Measurements from ENCODE around the gene GTSE1.

Gene GTSE1

DNA sequence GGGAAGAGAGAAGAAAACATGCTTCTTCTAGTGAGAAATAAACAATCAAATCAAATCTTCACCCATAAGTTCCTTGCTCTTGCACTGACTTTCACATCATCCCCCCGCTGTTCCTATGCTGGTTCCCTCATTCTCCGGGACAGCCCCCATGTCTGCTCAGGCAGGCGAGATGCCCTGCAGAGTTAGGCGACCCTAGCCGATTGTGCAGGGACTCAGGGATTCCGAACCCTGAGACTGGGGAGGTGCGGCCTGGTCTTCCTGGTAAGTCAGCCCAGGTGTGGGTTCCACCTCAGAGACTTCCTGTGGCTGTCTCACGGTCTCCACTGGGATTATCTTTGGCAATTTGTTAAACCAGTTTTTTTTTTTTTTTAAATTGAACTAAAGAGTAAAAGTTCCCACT is 22.3 kb upstream of the GTSE1 start:
- DNase-seq = no peak

DNA sequence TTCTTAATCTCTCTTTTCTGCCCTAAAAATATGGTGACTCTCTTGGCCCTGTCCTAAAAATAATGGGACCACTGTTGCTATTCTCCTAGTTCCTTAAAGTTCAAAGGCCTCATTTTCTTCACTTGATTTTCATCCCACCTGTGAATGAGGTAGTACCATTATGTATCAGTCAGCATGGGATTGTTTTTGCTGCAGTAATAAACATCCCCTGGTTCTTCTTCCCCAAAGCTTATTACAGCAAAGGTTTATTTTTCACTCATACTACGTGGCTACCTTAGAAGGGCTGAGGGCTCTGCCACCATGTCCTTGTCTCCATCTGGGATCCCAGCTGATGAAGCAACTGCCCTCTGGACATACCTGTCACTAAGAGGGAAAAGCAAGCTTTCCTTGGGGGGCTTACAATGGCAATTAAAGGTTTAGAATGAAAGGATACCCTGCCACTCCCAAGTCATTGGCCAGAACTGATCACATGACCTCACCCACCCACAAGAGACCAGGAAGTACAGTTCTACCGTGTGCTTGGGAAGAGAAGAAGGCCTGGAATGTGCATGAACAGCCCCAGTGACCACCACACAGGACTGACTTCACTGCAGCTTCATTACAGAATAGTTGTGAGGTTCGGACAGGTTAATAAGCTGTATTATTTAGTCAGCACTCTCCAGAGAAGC is 21.1 kb upstream of the GTSE1 start:
- no peak for DNase-seq

DNA sequence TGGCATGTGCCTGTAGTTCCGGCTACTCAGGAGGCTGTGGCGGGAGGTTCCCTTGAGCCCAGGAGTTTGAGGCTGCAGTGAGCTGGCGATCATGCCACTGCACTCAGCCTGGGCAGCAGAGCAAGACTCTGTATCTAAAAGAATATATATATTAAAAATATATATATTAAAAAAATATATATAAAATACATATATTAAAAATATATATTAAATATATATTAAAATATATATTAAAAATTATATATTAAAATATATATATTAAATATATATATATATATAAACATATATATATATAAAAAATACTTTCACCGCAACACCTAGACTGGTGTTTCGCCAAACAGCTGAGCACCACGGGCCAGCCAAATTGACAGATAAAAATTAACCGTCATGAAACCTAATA is 20.1 kb upstream of the GTSE1 start:
- DNase-seq = no peak

DNA sequence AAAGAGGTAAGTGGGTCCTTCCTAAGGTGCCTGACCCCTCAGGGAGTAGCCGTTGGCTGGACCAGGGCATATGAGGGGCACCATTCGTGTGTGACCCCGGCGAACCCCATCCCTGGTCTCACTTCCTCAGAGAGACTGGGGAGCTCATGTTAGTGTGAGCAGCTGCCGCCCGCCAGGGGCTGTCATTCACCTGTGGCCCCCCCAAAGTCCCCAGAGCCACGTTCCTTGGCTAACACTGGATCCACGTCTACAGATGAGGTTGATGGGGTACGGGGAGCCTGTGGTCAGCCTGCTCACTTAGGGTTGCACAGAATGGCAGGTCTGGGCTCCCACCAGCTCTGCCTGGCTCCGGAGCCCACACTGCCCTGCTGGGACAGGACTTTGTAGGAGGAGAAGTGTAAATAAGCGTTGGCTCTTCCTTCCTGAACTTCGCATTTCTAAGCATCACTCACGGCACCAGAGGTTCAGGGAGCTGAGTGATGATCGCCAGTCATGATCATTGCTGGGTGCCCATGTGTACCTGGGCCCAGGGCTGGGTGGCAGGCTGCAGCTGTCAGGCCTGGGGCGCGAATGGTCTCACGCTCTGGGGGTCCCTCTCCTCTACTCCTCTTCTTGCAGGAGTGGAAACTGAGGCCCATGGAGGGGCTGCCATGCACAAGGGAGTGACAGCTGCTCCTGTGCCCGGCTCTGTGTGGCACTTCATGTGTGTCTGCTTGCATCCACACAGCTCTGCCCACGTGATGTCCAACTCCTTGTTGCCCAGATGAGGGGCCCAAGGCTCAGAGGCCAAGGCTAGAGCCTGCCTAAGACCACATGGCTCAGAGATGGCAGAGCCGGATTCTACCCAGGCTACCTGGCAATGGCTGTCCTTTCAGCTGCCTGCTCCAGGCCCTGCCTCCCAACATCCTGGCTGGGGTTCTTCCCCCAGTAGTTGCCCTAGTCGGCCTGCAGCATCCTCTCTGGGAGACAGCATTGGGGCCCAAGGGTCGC is 17.7 kb upstream of the GTSE1 start:
- DNase-seq = no peak

DNA sequence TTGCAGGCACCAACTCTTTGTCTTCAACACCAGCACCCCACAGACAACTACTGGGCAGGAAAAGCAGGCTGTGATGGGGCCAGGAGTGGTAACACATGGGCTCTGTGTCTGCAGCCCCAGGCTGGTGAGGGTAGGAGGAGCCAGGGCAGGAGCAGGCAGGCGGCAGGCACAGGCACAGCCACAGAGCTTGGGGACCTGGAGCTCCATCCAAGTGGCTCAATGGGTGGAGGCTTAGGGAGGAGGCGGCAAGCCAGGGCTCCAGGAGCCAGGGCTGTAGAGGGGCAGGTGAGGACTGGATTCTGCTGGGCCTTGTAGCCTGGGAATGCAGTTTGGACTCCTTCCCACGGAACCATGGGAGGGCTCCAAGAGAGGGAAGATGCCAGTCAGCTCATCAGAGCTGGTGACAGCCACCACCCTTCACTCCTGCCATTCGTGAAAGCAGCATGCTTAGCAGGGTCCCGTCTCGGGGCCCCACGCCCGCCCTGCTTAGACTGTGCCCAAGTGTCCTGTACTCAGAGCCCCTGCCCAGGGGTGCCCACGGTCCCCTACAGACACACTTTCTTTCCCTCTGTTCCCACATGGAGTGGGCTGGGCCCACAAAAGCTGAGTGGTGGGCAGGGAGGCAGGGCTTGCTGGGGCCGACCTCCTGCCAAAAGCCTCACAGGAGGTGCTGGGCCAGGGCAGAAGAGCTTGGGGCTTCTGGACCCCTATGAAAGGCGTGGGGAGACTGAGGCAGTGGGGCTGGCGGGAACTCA is 16.4 kb upstream of the GTSE1 start:
- no peak for DNase-seq

DNA sequence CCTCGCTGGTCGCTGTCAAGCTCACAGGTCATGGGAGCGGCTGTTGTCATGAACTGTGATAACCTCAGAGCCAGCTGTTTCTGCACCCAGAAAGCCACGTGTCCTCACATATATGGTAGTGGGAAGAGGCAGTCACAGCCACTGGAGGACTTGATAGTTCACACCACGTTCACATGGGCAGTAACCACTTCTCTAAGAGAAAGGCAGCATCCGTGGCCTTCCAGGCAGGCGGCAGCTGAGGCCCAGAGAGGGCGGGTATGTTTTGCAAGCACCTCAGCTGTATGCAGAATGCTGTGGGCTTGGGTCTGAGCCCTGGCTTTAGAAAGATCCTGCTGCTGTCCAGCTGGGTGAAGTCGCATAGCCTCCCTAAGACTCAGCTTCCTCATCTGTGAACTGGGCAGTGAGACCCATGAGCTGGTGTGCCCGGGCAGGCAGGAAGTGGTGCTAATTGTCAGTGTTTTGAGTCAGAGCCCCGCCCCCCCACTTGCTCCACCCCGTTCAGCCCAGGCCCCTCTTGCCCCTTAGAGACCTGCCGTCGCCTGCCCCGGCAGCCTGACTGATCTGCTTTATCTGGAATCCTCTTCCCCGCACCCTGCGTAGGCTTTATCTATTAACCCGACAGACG is 15.6 kb upstream of the GTSE1 start:
- no peak for DNase-seq

DNA sequence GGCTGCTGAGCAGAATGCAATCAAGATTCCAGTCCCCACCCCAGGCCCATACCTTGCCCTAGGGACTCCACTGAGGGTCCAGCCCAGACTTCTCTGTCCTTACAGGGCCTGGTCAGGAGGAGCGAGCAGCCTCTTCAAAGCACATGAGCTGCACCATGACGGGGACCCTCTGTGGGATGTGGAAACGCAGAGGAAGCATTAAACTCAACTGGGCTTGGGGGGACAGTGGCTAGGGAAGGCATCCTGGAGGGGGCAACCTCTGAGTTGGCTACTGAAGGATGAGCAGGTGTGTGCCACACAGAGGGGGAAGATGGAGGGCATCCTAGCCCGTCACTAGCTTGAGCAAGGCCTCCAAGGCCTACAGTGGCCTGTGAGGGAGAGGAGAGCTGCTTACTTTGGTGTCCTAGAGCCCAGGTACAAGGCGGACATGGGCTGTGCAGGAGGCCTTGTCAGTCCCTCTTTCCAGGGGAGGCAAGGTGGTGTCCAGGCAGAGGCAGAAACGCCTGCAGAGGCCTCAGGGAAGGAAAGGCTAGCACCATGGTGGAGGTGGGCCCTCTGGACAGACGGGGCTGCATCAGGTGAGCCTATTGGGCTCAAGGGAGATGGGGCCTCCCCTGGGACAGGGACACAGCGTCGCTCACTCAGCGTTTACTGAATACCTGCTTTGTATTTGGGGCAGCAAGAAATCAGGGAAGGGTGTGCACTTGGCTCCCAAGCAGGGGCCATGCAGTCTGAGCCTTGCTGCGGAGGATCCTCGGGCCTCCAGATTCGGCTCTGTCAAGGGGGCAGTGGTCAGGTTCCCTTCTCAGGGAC is 14.6 kb upstream of the GTSE1 start:
- DNase-seq = no peak

DNA sequence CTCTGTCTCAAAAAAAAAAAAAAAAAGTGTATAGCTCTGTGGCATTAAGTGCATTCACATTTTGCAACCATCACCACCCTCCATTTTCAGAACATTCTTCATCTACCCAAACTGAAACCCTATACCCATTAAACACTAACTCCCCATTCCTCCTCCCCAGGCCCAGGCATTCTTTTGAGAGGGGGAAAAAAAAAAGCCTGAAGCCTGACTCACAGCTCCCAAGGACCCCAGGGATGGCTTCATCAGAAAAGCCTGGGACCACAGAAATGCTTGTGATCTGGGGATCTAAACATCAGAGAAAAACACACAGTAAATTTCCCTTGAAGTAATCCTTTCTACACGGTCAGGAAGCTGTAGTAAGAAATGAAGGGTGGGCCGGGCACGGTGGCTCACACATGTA is 10.7 kb upstream of the GTSE1 start:
- DNase-seq = no peak

DNA sequence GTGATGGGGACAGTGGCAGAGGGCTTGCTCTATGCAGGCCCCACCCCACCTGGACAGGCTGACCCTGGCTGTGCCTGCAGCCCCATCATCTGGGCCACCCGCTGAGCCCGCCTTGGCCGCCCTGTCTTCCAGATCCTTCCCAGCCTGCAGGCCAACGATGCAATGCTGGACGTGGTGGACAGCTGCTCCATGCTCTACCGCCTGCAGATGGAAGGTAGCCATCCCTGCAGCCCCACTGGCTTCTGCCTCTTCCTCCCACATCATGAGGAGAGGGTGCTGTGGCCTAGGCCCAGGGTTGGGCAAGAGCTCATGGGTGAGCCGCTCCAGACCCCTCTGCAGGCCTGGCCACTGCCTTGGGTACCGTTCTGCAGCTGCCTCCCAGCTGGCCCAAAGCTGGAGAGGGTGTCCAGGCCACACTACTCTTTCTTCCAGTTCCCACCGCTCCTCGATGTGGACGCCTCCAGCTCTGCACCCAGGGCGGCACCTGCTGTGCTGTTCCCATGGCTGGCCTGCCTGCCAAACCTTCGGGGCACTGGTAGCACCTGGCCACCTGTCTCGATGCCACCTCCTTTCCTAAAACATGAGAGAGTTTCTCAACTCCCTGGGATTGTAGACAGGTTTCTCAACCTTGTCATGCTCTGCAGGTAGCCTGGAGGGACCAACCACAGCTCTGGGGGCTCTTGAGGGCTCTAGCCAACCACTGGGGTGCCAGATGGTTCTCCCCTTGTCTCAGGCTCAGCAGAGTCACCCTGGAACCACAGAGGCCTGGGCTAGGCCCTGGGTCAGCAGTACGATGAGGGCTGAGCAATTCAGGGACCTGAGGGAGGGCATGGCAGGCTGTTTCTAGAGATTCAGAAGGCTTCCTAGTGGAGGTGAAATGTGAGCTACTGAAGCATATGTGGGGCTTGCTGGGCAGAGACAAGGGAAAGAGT is 9.5 kb upstream of the GTSE1 start:
- no peak for DNase-seq

DNA sequence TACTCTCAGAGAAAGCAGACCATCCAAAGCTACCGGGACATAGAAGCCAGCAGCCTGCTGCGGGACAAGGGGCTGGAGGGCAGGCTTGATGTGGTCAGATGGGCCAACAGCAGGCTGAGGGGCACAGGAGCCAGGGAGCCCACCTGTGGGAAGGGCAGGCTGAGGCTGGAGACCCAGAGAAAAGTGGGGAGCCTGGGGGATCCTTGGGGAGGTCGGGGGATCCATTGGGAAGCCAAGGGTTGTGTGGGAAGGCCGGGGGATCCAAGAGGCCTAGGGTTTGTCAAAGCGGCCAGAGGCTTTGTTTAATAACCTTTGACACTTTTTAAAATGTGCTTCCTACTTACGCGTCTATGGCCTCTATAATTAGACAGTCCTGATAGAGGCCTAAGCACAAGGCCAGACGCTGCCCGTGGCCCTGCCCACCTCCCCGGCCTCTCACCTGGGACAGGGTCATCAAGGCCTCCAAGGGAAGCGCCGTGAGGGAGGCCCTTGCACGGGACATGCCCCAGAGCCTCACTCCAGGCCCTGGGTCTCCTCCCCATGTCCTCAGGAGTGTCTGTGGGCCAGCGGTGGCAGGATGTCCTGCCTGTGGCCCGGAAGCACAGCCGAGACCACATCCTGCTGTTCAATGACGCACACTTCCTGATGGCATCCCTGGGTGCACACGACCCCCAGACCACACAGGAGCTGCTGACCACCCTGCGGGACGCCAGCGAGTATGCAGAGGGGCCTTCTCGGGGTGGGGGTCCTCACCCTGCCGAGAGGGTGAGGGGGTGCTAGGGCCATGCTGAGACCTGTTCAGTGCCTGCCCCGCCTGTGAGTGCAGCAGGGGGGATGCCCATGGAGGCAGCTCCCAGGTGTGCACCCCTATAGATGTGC is 8.6 kb upstream of the GTSE1 start:
- no peak for DNase-seq

DNA sequence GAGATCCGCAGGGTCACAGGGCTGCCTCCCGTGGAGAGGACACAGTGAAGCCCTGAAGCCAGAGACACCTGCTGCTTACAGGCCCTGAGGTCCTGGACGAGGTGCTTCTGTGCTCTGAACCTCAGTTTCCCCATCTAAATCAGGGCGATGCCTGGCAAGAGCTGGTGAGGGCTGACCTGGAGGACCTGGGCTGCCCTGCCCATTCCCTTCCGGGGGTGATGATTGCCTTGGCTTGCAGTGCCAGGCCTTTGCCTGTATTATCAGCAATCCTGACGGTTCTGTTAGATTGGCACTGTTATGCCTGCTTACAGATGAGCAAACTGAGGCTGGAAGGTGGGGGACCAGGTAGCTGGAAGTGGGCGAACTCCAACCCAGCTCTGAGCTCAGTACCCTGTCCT is 7.8 kb upstream of the GTSE1 start:
- no peak for DNase-seq

DNA sequence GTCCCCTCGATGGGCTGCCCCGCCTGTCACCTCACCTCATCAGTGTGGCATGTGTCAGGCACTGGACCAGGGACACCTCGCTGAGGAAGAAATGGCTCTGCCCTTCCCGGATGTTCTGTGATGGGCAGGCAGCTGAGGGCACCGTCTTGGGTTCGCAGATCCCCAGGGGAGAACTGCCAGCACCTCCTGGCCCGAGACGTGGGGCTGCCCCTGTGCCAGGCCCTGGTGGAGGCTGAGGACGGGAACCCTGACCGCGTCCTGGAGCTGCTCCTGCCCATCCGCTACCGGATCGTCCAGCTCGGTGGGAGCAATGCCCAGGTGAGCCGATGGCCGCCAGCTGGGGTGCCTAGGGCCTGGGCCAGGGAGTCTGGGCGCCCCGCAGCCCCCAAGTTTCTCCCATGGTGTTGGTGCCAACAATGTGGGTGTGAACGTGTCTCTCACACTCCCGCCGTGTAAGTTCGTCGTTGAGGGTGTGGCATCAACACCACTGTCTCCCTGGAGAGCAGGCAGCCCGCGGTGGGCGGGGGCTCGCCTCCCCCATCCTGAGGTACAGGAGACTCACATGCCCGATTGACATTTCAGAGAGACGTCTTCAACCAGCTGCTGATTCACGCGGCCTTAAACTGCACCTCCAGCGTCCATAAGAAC is 7.3 kb upstream of the GTSE1 start:
- DNase-seq = no peak

DNA sequence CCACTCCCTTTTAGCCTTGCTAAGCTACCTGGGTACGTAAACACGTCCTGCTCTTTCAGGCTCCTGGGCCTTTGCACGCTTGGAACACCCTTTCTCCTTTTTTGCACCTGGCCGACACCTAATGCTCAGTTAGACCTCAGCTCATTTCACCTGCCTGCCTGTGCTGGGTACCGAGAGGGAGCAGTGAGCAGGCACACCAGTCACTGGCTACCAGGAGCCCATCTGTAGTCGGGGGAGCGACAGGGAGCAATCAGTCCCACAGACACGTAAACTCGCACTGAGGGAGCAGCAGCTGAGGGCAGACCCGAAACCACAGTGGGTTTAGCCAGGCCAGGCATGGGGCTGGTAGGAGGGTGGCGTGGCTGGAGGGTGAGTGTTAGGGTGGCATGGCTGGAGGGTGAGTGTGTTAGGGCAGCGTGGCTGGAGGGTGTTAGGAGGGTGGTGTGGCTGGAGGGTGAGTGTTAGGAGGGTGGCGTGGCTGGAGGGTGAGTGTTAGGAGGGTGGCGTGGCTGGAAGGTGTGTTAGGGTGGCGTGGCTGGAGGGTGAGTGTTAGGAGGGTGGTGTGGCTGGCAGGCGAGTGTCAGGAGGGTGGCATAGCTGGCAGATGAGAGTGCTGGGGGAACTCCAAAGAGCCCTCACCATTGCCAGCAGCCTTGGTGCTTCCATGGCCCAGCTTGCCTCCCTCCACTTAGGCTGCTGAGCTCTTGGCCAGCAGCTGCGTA is 6.4 kb upstream of the GTSE1 start:
- DNase-seq = no peak

DNA sequence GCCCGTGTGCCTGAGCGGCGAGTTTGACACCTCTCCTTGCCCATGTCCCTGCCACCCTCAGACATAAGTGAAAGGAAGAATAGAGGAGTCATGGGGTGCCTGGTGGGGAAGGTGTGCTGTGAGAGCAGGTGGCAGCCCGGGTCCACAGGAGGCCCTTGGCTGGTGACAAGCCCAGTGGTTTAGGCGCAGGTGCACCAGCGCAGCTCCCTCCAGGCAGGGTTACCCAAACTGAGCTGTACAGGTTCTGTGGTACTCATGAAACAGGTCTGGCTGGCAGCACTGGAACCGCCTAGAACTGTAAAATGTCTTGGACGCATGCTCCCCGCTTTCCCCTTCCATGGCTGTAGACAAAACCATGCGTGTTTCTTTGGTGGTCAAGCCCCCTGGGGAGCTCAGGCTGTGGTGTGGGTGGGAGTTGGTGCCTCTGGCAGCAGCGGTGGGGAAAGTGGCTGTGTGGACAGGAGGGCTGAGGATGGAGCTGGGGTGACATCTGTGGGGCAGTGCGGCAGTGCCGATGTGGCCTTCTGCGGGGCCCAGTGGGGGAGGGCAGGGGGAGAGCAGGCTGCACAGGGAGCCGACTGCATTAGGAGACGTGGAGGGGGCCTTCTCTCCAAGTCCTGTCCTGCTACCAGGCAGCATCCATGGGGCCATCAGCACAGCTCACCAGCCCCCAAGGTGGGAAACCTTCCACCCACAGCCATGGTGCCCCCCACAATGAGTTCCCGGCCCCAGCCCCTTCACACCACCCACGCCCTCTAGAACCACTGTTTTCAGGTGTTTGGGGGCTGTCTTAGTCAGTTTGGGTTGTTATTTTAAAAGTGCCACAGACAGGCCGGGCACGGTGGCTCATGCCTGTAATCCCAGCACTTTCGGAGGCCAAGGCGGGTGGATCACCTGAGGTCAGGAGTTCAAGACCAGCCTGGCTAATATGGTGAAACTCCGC is 5.6 kb upstream of the GTSE1 start:
- no peak for DNase-seq

DNA sequence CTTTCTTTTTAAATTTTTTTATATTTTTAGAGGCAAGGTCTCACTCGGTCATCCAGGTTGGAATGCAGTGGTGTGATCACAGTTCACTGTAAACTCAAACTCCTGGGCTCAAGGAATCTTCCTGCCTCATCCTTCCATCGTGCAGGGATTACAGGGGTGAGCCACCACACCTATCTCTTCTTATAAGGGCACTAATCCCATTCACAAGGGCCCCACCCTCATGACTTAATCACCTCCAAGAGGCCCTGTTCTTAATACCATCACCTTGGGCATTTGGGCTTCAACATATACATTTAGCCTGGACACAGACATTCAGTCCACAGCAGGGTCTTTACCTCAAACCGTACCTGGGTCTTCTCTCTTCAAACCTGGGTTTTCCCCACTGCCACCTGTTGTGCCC is 4.5 kb upstream of the GTSE1 start:
- no peak for DNase-seq

DNA sequence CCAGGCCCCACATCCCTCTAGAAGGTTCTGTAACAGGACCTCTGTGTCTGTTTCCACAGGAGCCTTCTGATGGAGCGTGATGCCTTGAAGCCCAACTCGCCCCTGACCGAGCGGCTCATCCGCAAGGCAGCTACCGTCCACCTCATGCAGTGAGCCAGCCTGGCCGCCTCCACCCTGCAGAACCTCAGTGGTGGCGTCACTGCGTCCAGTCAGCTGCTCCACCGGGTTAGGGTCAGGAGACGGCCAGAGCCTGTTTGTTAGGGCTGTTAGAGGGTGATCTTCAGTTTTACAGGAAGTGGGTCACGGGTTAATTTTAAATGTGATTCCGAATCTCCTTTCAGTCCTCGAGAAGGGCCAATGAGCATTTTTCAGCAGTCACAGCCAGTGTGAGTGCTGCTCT is 3.9 kb upstream of the GTSE1 start:
- no peak for DNase-seq

DNA sequence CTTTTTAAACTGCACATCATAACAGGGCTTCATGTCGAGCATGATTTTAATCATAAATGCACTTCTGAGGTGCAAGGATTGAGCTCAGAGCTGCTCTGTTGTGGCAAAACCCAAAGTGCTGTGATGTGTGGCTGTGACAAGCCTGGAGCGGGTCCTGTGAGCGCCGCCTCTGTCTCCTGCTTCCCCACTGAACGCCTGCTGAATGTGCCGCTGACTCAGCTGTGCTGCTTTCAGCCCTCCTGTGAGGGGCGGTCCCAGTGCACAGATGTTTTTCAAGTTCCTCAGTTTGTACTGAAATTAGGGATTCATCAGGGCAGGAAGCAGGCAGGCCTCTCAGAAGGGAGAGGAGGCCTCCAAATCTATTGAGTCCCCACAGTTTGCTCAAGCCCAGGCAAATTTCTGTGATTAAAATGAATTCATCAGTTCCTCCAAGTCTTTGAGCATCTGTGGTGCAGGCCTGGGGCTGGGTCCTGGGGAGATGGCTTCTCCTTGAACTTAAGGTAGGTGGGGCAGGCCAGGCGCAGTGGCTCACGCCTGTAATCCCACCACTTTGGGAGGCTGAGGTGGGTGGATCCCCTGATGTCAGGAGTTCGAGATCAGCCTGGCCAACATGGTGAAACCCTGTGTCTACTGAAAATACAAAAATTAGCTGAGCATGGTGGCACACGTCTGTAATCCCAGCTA is 3.0 kb upstream of the GTSE1 start:
- no peak for DNase-seq

All from activated CD4-positive, alpha-beta T cell treated with anti-CD3 and anti-CD28 coated beads, Interleukin-2, amount 50 U/mL, for 1 hour (primary cell).